Hematopoietic multipotent progenitor cell (in vitro differentiated cells): ENCODE results near the gene SNX25. TPM values are rescaled to one million over a fixed set of nuclear protein-coding genes. Genes with fewer than 3 reads are reported as not detected.
A peak's percentile ranks its signal among the peaks of the same experiment; 100 is the strongest.
"Not testable (repeated sequence)": the region's sequence is repeated elsewhere in the genome, so short reads cannot be mapped to it uniquely, and the experiment has no call there.

ENCODE experiments used
- DNase-seq, 3 donors: peaks; one replicate each; pipeline ENCODE4 v3.0.0-alpha.2; 2011 to 2015; ENCODE audit warnings: low read depth in 2 of 3, low spot score in 2 of 3
- total RNA-seq: library from RNA; depleted of rRNA; stranded (reverse); fragments of >200 nt; gene quantifications from one replicate; pipeline ENCODE4 v1.2.3, GENCODE V29; 2012

Gene SNX25
- total RNA-seq, 1 donor: 0.81 TPM

GRCh38 chr4:185227713-185228278 is 18.4 kb downstream of the SNX25 start:
- DNase-seq: no peak

GRCh38 chr4:185229021-185229818 is 19.8 kb downstream of the SNX25 start:
- DNase-seq: no peak

GRCh38 chr4:185232370-185232769 is 23.0 kb downstream of the SNX25 start:
- no peak for DNase-seq

GRCh38 chr4:185235119-185235842 is 25.9 kb downstream of the SNX25 start:
- DNase-seq: no peak

- no peak for DNase-seq
Observed at GRCh38 chr4:185235843-185236503, 26.6 kb downstream of the SNX25 start.

GRCh38 chr4:185237175-185237574 is 27.8 kb downstream of the SNX25 start:
- DNase-seq: no peak

- no peak for DNase-seq
Observed at GRCh38 chr4:185238215-185238681, 28.9 kb downstream of the SNX25 start.

- no peak for DNase-seq
Observed at GRCh38 chr4:185238750-185239149, 29.4 kb downstream of the SNX25 start.

- not testable (repeated sequence) for DNase-seq
Observed at GRCh38 chr4:185240486-185240885, 31.1 kb downstream of the SNX25 start.

GRCh38 chr4:185242749-185243533 is 33.5 kb downstream of the SNX25 start:
- no peak for DNase-seq

GRCh38 chr4:185243879-185244278 is 34.5 kb downstream of the SNX25 start:
- DNase-seq: no peak

- DNase-seq: no peak
Observed at GRCh38 chr4:185244763-185245162, 35.4 kb downstream of the SNX25 start.

- no peak for DNase-seq
Observed at GRCh38 chr4:185246453-185246852, 37.1 kb downstream of the SNX25 start.

GRCh38 chr4:185247151-185247550 is 37.8 kb downstream of the SNX25 start:
- no peak for DNase-seq

GRCh38 chr4:185248393-185249039 is 39.1 kb downstream of the SNX25 start:
- DNase-seq: no peak

GRCh38 chr4:185249105-185249504 is 39.7 kb downstream of the SNX25 start:
- DNase-seq: no peak

- DNase-seq: peak in 1 of 3 donors; percentile 30
Observed at GRCh38 chr4:185254434-185254833, 45.0 kb downstream of the SNX25 start.

- DNase-seq: no peak
Observed at GRCh38 chr4:185255868-185256267, 46.5 kb downstream of the SNX25 start.

GRCh38 chr4:185256446-185256845 is 47.0 kb downstream of the SNX25 start:
- no peak for DNase-seq

- DNase-seq: no peak
Observed at GRCh38 chr4:185257086-185257485, 47.7 kb downstream of the SNX25 start.
